Measurements from ENCODE around the gene DIDO1. TPM values are rescaled to one million over a fixed set of nuclear protein-coding genes. Genes with fewer than 3 reads are reported as not detected.

DIDO1 gene
- total RNA-seq, 4 donors from 2014 or later, result 24.2 to 39.3 (median 28.7) TPM

GRCh38 chr20:62914970-62915457, 11.3 kb downstream of the DIDO1 start:
- in situ Hi-C loops (cut with MboI; ENCODE audit: low sequenced_read_pairs in 4 of 4) (no loop called here), intact Hi-C loops (cut with DNase I; ENCODE audit: low total_unique reads) (no loop called here)
- Histone ChIP-seq H3K4me3 (peak overlapping the region in 3 of 4 donors; percentile 1 to 16 (median 6)), H3K4me1 (peaks cover 68 to 69% of the 10 kb centered on the region in 2 donors), H3K27me3 (no peaks in the 10 kb centered on the region), H3K36me3 (peaks cover 0 to 21% of the 10 kb centered on the region in 2 donors), H3K9me3 (no peaks in the 10 kb centered on the region), H3K27ac (no peak overlapping the region)
- ATAC-seq (peak; percentile 69 to 81), DNase-seq (no peak)
- no peak for TF ChIP-seq CTCF (IDR thresholded peaks at IDR 0.05 in 4 of 5, conservative IDR thresholded peaks at IDR 0.05 in 1 of 5)
- TF ChIP-seq POLR2A (IDR thresholded peaks at IDR 0.05), result no peak

- Histone ChIP-seq H3K4me1 (peaks cover 63% of the 10 kb centered on the region in 2 donors), H3K27ac (no peak overlapping the region), H3K9me3 (no peaks in the 10 kb centered on the region), H3K36me3 (peaks cover 0 to 26% of the 10 kb centered on the region in 2 donors), H3K4me3 (no peak overlapping the region), H3K27me3 (no peaks in the 10 kb centered on the region)
- TF ChIP-seq CTCF (IDR thresholded peaks at IDR 0.05 in 4 of 5, conservative IDR thresholded peaks at IDR 0.05 in 1 of 5) (no peak), POLR2A (IDR thresholded peaks at IDR 0.05) (no peak)
- intact Hi-C loops (cut with DNase I; ENCODE audit: low total_unique reads) (no loop called here), in situ Hi-C loops (cut with MboI; ENCODE audit: low sequenced_read_pairs in 4 of 4) (no loop called here)
- peak in 1 of 2 donors; percentile 24 for ATAC-seq
- DNase-seq, result no peak
Measured at GRCh38 chr20:62914436-62914835, 11.9 kb downstream of the DIDO1 start.

GRCh38 chr20:62913043-62913630, 13.2 kb downstream of the DIDO1 start:
- in situ Hi-C loops (cut with MboI; ENCODE audit: low sequenced_read_pairs in 4 of 4), result no loop called here
- Histone ChIP-seq H3K36me3 (peaks cover 0 to 39% of the 10 kb centered on the region in 2 donors), H3K4me1 (peaks cover 50% of the 10 kb centered on the region in 2 donors), H3K27me3 (no peaks in the 10 kb centered on the region), H3K9me3 (no peaks in the 10 kb centered on the region), H3K4me3 (no peak overlapping the region), H3K27ac (no peak overlapping the region)
- no peak for TF ChIP-seq CTCF (IDR thresholded peaks at IDR 0.05 in 4 of 5, conservative IDR thresholded peaks at IDR 0.05 in 1 of 5)
- no peak for TF ChIP-seq POLR2A (IDR thresholded peaks at IDR 0.05)
- intact Hi-C loops (cut with DNase I; ENCODE audit: low total_unique reads), result no loop called here
- DNase-seq, result no peak
- no peak for ATAC-seq

GRCh38 chr20:62911701-62912280, 14.5 kb downstream of the DIDO1 start:
- Histone ChIP-seq H3K4me3 (no peak overlapping the region), H3K9me3 (no peaks in the 10 kb centered on the region), H3K4me1 (peaks cover 37 to 38% of the 10 kb centered on the region in 2 donors), H3K27me3 (no peaks in the 10 kb centered on the region), H3K27ac (no peak overlapping the region), H3K36me3 (peaks cover 2 to 51% of the 10 kb centered on the region in 2 donors)
- in situ Hi-C loops (cut with MboI; ENCODE audit: low sequenced_read_pairs in 4 of 4) (no loop called here), intact Hi-C loops (cut with DNase I; ENCODE audit: low total_unique reads) (no loop called here)
- no peak for TF ChIP-seq POLR2A (IDR thresholded peaks at IDR 0.05)
- no peak for TF ChIP-seq CTCF (IDR thresholded peaks at IDR 0.05 in 4 of 5, conservative IDR thresholded peaks at IDR 0.05 in 1 of 5)
- no peak for ATAC-seq
- no peak for DNase-seq

Data from gastrocnemius medialis (tissue), 4 donors.